ENCODE measurements around the gene SPATA31D4. TPM values are rescaled to one million over a fixed set of nuclear protein-coding genes. Genes with fewer than 3 reads are reported as not detected.

SPATA31D4 gene
- total RNA-seq, 1 donor from 2014 or later = not detected

- Mint-ChIP-seq H3K4me3 (ENCODE audit: unreplicated experiment) (no peak overlapping the region), H3K36me3 (ENCODE audit: low read depth, unreplicated experiment) (no peaks in the 10 kb centered on the region), H3K4me1 (ENCODE audit: unreplicated experiment) (no peaks in the 10 kb centered on the region), H3K27ac (ENCODE audit: unreplicated experiment) (no peak overlapping the region), H3K27me3 (ENCODE audit: unreplicated experiment) (peaks cover 3% of the 10 kb centered on the region), H3K9me3 (ENCODE audit: unreplicated experiment) (no peaks in the 10 kb centered on the region)
- DNase-seq (ENCODE audit: low spot score) = no peak
- TF ChIP-seq CTCF (IDR thresholded peaks at IDR 0.05; ENCODE audit: unreplicated experiment) = no peak
These were observed 43.5 kb downstream of the SPATA31D4 start for GRCh38 chr9:81971727-81972126.

GRCh38 chr9:81974764-81975163, 46.5 kb downstream of the SPATA31D4 start:
- DNase-seq (ENCODE audit: low spot score) = no peak
- TF ChIP-seq CTCF (IDR thresholded peaks at IDR 0.05; ENCODE audit: unreplicated experiment) = no peak
- no peaks in the 10 kb centered on the region for H3K36me3 Mint-ChIP-seq (ENCODE audit: low read depth, unreplicated experiment)
- H3K4me3 Mint-ChIP-seq (ENCODE audit: unreplicated experiment) = no peak overlapping the region
- no peaks in the 10 kb centered on the region for H3K9me3 Mint-ChIP-seq (ENCODE audit: unreplicated experiment)
- no peaks in the 10 kb centered on the region for H3K4me1 Mint-ChIP-seq (ENCODE audit: unreplicated experiment)
- peaks cover 3% of the 10 kb centered on the region for H3K27me3 Mint-ChIP-seq (ENCODE audit: unreplicated experiment)
- no peak overlapping the region for H3K27ac Mint-ChIP-seq (ENCODE audit: unreplicated experiment)

GRCh38 chr9:81976351-81976750, 48.1 kb downstream of the SPATA31D4 start:
- H3K9me3 Mint-ChIP-seq (ENCODE audit: unreplicated experiment) = no peaks in the 10 kb centered on the region
- no peak overlapping the region for H3K27ac Mint-ChIP-seq (ENCODE audit: unreplicated experiment)
- TF ChIP-seq CTCF (IDR thresholded peaks at IDR 0.05; ENCODE audit: unreplicated experiment) = no peak
- no peaks in the 10 kb centered on the region for H3K36me3 Mint-ChIP-seq (ENCODE audit: low read depth, unreplicated experiment)
- peaks cover 2% of the 10 kb centered on the region for H3K27me3 Mint-ChIP-seq (ENCODE audit: unreplicated experiment)
- no peak overlapping the region for H3K4me3 Mint-ChIP-seq (ENCODE audit: unreplicated experiment)
- no peak for DNase-seq (ENCODE audit: low spot score)
- no peaks in the 10 kb centered on the region for H3K4me1 Mint-ChIP-seq (ENCODE audit: unreplicated experiment)

- Mint-ChIP-seq H3K36me3 (ENCODE audit: low read depth, unreplicated experiment) (no peaks in the 10 kb centered on the region), H3K27ac (ENCODE audit: unreplicated experiment) (no peak overlapping the region), H3K4me1 (ENCODE audit: unreplicated experiment) (no peaks in the 10 kb centered on the region), H3K27me3 (ENCODE audit: unreplicated experiment) (no peaks in the 10 kb centered on the region), H3K9me3 (ENCODE audit: unreplicated experiment) (no peaks in the 10 kb centered on the region), H3K4me3 (ENCODE audit: unreplicated experiment) (no peak overlapping the region)
- no peak for TF ChIP-seq CTCF (IDR thresholded peaks at IDR 0.05; ENCODE audit: unreplicated experiment)
- DNase-seq (ENCODE audit: low spot score) = no peak
These were observed 51.0 kb downstream of the SPATA31D4 start for GRCh38 chr9:81979196-81979595.

- no peaks in the 10 kb centered on the region for H3K4me1 Mint-ChIP-seq (ENCODE audit: unreplicated experiment)
- H3K9me3 Mint-ChIP-seq (ENCODE audit: unreplicated experiment) = no peaks in the 10 kb centered on the region
- no peak for DNase-seq (ENCODE audit: low spot score)
- no peak for TF ChIP-seq CTCF (IDR thresholded peaks at IDR 0.05; ENCODE audit: unreplicated experiment)
- H3K27ac Mint-ChIP-seq (ENCODE audit: unreplicated experiment) = no peak overlapping the region
- H3K4me3 Mint-ChIP-seq (ENCODE audit: unreplicated experiment) = no peak overlapping the region
- no peaks in the 10 kb centered on the region for H3K36me3 Mint-ChIP-seq (ENCODE audit: low read depth, unreplicated experiment)
- H3K27me3 Mint-ChIP-seq (ENCODE audit: unreplicated experiment) = no peaks in the 10 kb centered on the region
These were observed 52.3 kb downstream of the SPATA31D4 start for GRCh38 chr9:81980568-81980967.

Measured in endothelial cell (in vitro differentiated cells).